DOHH2 (cell line): ENCODE results near the gene ATG2B.
A peak's percentile ranks its signal among the peaks of the same experiment; 100 is the strongest.

Source experiments
- H3F3A ChIP-seq: fragments of 200-600 bp; sonication (generic), shearing (Covaris generic); 2 replicates; pipeline ENCODE4 v1.6.0; 2016; ENCODE audit warnings: antibody characterized with exemption, mild to moderate bottlenecking; ENCODE audit not compliant: control insufficient read depth, insufficient read depth
- H3K27ac ChIP-seq: fragments of 200-600 bp; sonication (generic); 2 replicates; pipeline ENCODE4 v1.5.1; 2014; ENCODE audit warnings: low read depth, mild to moderate bottlenecking, low read length, moderate library complexity
- H3K27me3 ChIP-seq: fragments of 200-600 bp; sonication (generic); 2 replicates; pipeline ENCODE4 v1.6.1; 2014; ENCODE audit warnings: mild to moderate bottlenecking, low read length, mixed read lengths; ENCODE audit not compliant: control insufficient read depth
- H3K36me3 ChIP-seq: fragments of 200-600 bp; sonication (generic); 2 replicates; pipeline ENCODE4 v1.6.1; 2014; ENCODE audit warnings: mild to moderate bottlenecking, low read length, moderate library complexity, mixed read lengths; ENCODE audit not compliant: control insufficient read depth
- H3K4me1 ChIP-seq: fragments of 200-600 bp; sonication (generic); 2 replicates; pipeline ENCODE4 v1.6.1; 2014; ENCODE audit warnings: mild to moderate bottlenecking, low read length, mixed read lengths; ENCODE audit not compliant: control insufficient read depth
- H3K4me2 ChIP-seq: fragments of 200-600 bp; sonication (generic); 2 replicates; pipeline ENCODE4 v1.6.0; 2014; ENCODE audit warnings: mild to moderate bottlenecking, low read length, moderate library complexity
- H3K4me3 ChIP-seq: fragments of 200-600 bp; sonication (generic); 2 replicates; pipeline ENCODE4 v1.5.1; 2014; ENCODE audit warnings: mild to moderate bottlenecking, low read length, mixed read lengths
- H3K79me2 ChIP-seq: fragments of 200-600 bp; sonication (generic); 2 replicates; pipeline ENCODE4 v1.6.1; 2014; ENCODE audit warnings: mild to moderate bottlenecking, low read length, mixed read lengths; ENCODE audit not compliant: control insufficient read depth
- H3K9me2 ChIP-seq: fragments of 200-600 bp; sonication (generic); replicated peaks from 2 replicates; pipeline ENCODE4 v1.6.1; 2014; ENCODE audit warnings: mild to moderate bottlenecking, low read length, mixed read lengths; ENCODE audit not compliant: control insufficient read depth
- H3K9me3 ChIP-seq: fragments of 200-600 bp; sonication (generic); 2 replicates; pipeline ENCODE4 v1.6.1; 2014; ENCODE audit warnings: antibody characterized with exemption, low read length, mixed read lengths; ENCODE audit not compliant: control insufficient read depth, insufficient read depth
- H4K20me1 ChIP-seq: fragments of 200-600 bp; sonication (generic); 2 replicates; pipeline ENCODE4 v1.6.0; 2014; ENCODE audit warnings: low read depth, mild to moderate bottlenecking, antibody characterized with exemption, low read length, moderate library complexity; ENCODE audit not compliant: control insufficient read depth, insufficient read depth
- CTCF ChIP-seq: fragments of 200-600 bp; sonication (generic); IDR thresholded peaks from one replicate; pipeline ENCODE4 v1.5.1; 2014; ENCODE audit warnings: antibody characterized with exemption, mild to moderate bottlenecking, low read depth, low read length; ENCODE audit not compliant: poor library complexity, severe bottlenecking
- EZH2phosphoT487 ChIP-seq: fragments of 200-600 bp; sonication (generic); IDR thresholded peaks from 2 replicates; pipeline ENCODE4 v1.6.1; 2017; ENCODE audit warnings: borderline replicate concordance, mild to moderate bottlenecking, antibody characterized with exemption, low read length, moderate library complexity, mixed read lengths

Gene ATG2B

GRCh38 chr14:96363751-96364336, 703 bp upstream of the ATG2B start:
- H3K27ac ChIP-seq, result peak overlapping the region; percentile 4; the same call in 1 of the 2 replicates
- H4K20me1 ChIP-seq, result peaks cover 7% of the 10 kb centered on the region; the same call in 1 of the 2 replicates
- peak overlapping the region; percentile 84 for H3K4me3 ChIP-seq
- TF ChIP-seq CTCF, result no peak
- no peak for TF ChIP-seq EZH2phosphoT487
- H3F3A ChIP-seq, result no peaks in the 10 kb centered on the region
- H3K79me2 ChIP-seq, result peaks cover 86% of the 10 kb centered on the region
- H3K4me1 ChIP-seq, result peaks cover 27% of the 10 kb centered on the region
- H3K36me3 ChIP-seq, result peaks cover 9% of the 10 kb centered on the region
- H3K9me3 ChIP-seq, result no peaks in the 10 kb centered on the region
- no peaks in the 10 kb centered on the region for H3K9me2 ChIP-seq
- H3K4me2 ChIP-seq, result peak overlapping the region; percentile 91
- H3K27me3 ChIP-seq, result no peaks in the 10 kb centered on the region

GRCh38 chr14:96362071-96362964, 823 bp downstream of the ATG2B start:
- TF ChIP-seq EZH2phosphoT487 (no peak), CTCF (no peak)
- Histone ChIP-seq H3K9me3 (no peaks in the 10 kb centered on the region), H3K27ac (peak overlapping the region; percentile 70), H3K27me3 (no peaks in the 10 kb centered on the region), H4K20me1 (peaks cover 7% of the 10 kb centered on the region; the same call in 1 of the 2 replicates), H3K9me2 (no peaks in the 10 kb centered on the region), H3F3A (no peaks in the 10 kb centered on the region), H3K4me1 (peaks cover 27% of the 10 kb centered on the region), H3K4me2 (peak overlapping the region; percentile 92), H3K79me2 (peaks cover 88% of the 10 kb centered on the region), H3K36me3 (peaks cover 9% of the 10 kb centered on the region), H3K4me3 (peak overlapping the region; percentile 84)

GRCh38 chr14:96359959-96360358, 3.2 kb downstream of the ATG2B start:
- Histone ChIP-seq H3K4me3 (no peak overlapping the region), H4K20me1 (peaks cover 7% of the 10 kb centered on the region; the same call in 1 of the 2 replicates), H3K36me3 (peaks cover 12% of the 10 kb centered on the region), H3K4me1 (peaks cover 26% of the 10 kb centered on the region), H3K79me2 (peaks cover 91% of the 10 kb centered on the region), H3K4me2 (peak overlapping the region; percentile 92; the same call in 1 of the 2 replicates), H3K9me2 (no peaks in the 10 kb centered on the region), H3F3A (no peaks in the 10 kb centered on the region), H3K9me3 (no peaks in the 10 kb centered on the region), H3K27ac (no peak overlapping the region), H3K27me3 (no peaks in the 10 kb centered on the region)
- TF ChIP-seq EZH2phosphoT487 (no peak), CTCF (no peak)
